HG03039 (cell line): ENCODE data around the gene DCST2.
A peak's percentile ranks its signal among the peaks of the same experiment; 100 is the strongest.
"Not testable (repeated sequence)": the region's sequence is repeated elsewhere in the genome, so short reads cannot be mapped to it uniquely, and the experiment has no call there.

ENCODE experiments used
- ATAC-seq: cut with Tn5 transposase; IDR thresholded peaks from one replicate; pipeline ENCODE4 v1.9.1; 2021; ENCODE audit warnings: mild to moderate bottlenecking, moderate library complexity; ENCODE audit not compliant: unreplicated experiment

DCST2 gene

DNA sequence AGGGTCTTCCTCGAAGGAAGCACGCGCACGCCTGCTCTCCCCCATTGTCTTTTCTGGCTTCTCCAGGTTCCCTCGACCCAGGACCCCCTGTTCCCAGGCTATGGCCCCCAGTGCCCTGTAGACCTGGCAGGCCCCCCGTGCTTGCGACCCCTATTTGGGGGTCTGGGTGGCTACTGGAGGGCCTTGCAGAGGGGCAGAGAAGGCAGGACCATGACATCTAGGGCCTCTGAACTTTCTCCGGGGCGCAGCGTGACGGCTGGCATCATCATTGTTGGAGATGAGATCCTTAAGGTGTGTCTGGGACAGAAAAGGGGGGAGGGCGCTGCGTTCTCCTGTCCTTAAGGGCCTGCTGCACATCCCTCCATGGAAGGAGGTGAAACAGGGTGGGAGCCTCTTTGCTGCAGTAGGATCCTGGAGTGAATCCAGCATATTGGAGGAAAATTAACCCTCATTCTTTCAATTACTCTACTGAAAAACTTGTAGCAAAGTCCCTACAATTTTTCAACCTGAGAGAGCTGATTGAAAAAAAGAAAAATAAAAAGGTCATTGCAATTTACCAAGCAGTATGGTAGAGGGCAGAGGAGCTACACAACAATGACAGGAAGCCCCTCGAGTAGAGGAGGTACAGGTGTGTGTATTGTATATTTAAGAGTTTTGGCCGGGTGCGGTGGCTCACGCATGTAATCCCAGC is 49.7 kb downstream of the DCST2 start:
- ATAC-seq = no peak

GRCh38 chr1:154982897-154983648 is 50.5 kb downstream of the DCST2 start, which contains the start of gene FLAD1:
TSS of gene FLAD1 (plus strand) at chr1:154983344. CDS start at chr1:154983695, 351 bp downstream.
- ATAC-seq = peak; percentile 93

GRCh38 chr1:154982341-154982740 is 51.2 kb downstream of the DCST2 start:
- no peak for ATAC-seq

GRCh38 chr1:154978360-154978759 is 55.2 kb downstream of the DCST2 start:
- no peak for ATAC-seq

DNA sequence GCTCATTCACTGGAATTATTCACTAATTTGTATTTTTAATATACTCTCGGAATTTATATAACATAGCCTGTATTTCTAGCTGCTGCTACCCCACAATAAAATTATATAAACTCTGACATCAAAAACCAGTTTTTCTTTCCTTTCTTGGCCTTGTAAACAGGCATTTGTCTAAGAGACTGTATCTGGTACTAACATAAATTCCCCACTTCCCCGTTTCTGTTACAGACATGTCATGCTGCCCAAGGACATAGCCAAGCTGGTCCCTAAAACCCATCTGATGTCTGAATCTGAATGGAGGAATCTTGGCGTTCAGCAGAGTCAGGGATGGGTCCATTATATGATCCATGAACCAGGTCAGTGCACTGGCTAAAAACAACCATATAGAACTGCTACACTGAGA is 55.8 kb downstream of the DCST2 start:
- not testable (repeated sequence) for ATAC-seq

- ATAC-seq = no peak
Observed at GRCh38 chr1:154975409-154976059, 58.0 kb downstream of the DCST2 start.

DNA sequence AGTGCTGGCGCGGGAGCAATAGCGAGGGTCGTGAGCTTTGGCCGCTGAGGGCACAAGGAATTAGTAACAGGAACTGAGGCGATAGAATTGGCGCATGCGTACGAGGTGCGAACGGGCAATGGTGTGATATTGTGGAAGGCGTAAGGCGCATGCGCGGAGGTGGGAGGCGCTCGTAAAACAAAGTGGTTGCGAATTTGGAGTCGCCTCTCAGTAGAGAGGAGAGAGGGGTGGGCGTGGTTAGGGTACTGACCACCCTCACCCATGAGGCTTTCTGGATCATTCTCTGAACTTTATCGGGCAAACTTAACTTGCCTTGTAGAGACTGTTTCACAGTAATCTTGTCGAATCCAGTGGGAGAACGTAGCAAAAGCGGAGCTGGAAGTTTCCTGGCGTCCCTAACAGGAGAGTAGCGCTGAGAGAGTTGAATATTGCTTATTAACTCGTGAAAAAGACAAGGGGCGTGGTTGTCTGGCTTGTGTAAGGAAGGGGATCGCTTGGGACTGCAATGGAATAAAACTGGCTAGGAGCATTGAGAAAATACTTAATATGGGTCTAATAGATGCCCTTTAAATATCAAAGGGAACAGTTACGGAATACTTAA is 58.7 kb downstream of the DCST2 start:
- ATAC-seq = peak; percentile 36

DNA sequence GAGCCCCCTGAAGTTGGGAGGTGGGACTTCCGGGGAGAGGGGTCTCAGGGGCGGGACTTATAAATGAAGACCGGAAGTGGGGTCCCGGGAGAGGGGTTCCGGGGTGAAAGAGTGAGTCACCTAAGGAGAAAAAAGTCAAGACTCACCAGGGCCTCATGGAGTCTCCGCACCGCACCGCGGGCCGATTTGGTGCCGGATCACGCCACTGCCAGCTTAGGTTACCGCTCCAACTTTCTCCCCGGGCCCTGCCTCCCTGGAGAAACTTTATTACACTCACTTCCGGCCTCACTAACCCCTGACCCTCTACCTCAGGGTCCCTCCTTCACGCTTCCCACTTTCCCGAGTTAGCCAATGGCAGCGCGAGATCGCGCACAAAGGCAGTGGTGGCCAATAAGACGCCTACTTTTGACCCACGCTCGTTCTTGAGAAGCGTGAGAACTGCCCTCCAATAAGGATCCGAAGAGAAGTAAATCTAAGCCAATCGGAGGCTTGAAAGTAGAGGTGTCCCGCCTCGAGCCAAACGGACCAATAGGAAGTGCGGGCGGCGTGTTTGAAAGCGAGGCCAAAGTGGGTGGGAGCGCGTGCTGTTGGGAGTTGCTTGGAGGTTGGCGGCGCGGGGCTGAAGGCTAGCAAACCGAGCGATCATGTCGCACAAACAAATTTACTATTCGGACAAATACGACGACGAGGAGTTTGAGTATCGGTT is 59.3 kb downstream of the DCST2 start, which contains the start of gene CKS1B:
Gene CKS1B (plus strand): TSS at position 580 of the 706 bp plus-strand sequence. CDS start 65 bp downstream, at position 645.
- ATAC-seq = peak; percentile 68

DNA sequence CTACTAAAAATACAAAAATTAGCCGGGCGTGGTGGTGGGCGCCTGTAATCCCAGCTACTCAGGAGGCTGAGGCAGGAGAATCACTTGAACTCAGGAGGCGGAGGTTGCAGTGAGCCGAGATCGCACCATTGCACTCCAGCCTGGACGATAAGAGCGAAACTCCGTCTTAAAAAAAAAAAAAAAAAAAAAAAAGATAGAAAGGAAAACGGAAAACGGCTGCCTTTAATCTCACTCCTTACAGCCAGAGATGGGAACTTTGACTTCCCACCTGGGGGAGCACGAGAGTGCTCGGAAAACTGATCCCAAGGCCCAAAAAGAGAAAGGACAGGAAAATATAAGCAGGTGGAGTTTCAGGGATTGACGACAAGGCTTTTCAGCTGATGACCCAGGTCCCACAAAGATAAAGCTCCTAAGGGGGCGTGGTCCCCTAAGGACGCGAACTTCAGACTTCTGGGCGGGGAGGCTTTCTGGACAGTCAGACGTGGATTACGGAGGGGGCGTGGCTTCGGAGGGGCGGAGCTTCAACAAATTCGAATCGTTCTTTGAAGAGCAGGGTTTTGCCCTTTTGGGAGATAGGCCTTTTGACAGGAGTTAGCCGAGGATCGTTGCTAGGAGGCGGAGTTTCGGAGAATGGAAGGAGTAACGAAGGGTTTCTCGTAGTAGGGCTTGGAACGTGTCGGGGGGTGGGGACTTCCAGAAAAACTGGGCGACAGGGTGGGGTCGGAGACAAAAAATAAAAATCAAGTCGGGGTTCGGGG is 60.1 kb downstream of the DCST2 start:
- peak; percentile 22 for ATAC-seq

GRCh38 chr1:154972517-154973343 is 60.9 kb downstream of the DCST2 start:
- ATAC-seq = no peak

- no peak for ATAC-seq
Observed at GRCh38 chr1:154972213-154972516, 61.4 kb downstream of the DCST2 start.

DNA sequence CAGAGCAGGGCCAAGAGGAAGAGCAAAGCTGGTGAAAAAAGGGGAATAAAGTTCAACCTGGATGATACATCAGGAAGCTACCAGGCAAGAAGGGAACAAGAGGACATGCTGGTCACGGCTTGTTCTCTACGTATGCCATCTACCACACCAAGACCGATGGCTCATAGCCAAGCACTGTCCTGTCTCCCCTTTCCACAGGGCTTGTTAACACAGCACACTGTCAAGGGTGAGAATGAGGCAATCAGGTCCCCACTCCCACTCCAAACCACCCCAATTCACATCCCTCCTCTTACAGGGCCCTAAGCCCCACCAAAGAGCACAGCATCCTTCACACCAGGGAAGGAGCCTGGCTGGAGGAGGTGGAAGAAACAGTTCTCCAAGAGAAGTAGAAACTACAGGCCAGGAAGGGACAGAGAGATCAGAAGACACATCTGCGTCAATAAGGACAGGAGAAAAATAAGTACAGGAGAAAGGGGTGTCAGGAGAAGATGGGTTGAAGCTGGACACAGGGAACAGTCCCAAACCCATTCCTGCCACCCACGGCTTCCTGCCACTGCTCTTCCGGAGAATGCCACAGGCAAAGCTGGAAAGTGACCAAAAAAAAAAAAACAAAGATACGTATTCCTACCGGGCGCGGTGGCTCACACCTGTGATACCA is 62.1 kb downstream of the DCST2 start:
- ATAC-seq = no peak

- no peak for ATAC-seq
Observed at GRCh38 chr1:154970631-154971340, 62.8 kb downstream of the DCST2 start, which contains the start of gene SHC1. TSS of gene SHC1 (minus strand) at chr1:154970747. CDS start at chr1:154970526, 221 bp downstream.

DNA sequence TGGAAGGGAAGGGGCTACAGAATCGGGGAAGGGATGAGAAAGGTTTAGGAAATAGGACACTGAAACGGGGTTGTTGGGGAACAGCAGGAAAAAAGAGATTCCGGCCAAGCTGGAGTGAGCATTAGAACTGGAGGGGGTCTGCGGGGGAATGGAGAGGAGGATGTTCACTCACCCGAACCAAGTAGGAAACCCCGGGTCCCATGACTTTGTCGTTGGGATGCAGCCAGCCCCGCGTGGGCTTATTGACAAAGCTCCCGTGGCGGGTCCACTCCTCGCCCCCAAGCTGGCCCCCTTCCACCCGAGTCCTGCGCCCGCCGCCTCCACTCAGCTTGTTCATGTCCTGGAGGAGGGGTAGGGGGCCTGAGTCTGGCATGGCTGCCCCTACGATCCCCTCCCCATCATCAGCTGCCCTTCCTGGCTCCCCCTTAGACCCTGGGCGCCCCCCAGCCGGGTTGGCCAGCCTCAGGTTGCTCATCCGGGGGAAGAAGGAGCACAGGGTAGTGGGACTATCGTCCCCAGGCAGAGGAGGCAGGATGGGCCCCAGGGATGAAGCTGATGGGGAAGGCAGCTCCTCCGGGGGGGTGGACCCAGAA is 63.6 kb downstream of the DCST2 start:
- no peak for ATAC-seq

DNA sequence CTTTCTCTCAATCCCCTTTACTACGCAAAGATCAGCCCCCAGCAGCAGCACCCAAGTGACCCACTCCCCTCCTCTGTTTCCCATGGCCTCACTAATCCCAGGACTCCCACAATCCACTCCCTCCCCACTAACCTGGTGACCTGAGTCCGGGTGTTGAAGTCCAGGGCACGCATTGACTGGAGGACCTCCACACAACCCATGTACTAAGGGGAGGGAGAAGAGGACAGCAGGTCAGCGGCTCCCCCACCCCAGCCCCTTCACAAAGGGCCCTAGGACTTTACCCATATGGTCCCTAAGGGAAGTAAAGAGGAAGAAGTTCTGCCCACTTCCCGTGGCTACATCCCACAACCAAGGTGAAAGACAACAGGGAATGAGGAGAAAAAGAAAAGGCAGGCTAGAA is 64.3 kb downstream of the DCST2 start:
- no peak for ATAC-seq

DNA sequence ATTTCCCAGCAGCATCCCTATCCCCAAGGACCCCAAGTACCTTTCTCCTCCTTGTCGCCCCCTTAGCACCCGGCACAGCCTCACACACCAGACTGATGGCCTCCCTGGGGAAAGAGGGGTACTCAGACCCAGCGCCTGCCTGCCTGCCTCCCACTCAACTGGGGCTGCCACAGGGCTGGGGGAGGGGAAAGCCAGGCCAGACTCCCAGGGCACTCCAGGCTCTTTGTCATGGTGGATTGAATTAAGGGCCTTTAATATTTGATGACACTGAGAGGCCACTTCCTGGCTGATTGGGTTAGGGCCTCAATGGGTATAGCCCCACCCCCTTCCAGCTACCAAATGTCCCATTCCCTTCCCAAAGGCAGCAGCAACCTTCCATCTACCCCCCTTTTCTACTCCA is 64.8 kb downstream of the DCST2 start:
- ATAC-seq = no peak
